ENCODE results near the gene HPN.
"Not testable (repeated sequence)": the region's sequence is repeated elsewhere in the genome, so short reads cannot be mapped to it uniquely, and the experiment has no call there.

The HPN gene

GRCh38 chr19:35041548-35042055 lies at the start of gene HPN:
Gene HPN (plus strand): TSS chr19:35041721. CDS start chr19:35042507, 786 bp downstream.
- no peak for DNase-seq (ENCODE audit: low read depth in 2 of 2)

- not testable (repeated sequence) for DNase-seq (ENCODE audit: low read depth in 2 of 2)
Observed at GRCh38 chr19:34992582-34992981, 48.9 kb upstream of the HPN start.

GRCh38 chr19:34994286-34994642 lies 47.3 kb upstream of the HPN start:
- no peak for DNase-seq (ENCODE audit: low read depth in 2 of 2)

GRCh38 chr19:34994643-34995541 lies 46.6 kb upstream of the HPN start:
- no peak for DNase-seq (ENCODE audit: low read depth in 2 of 2)

- no peak for DNase-seq (ENCODE audit: low read depth in 2 of 2)
Observed at GRCh38 chr19:34995551-34995950, 46.0 kb upstream of the HPN start.

- no peak for DNase-seq (ENCODE audit: low read depth in 2 of 2)
Observed at GRCh38 chr19:34997071-34997617, 44.4 kb upstream of the HPN start.

GRCh38 chr19:34998224-34998623 lies 43.3 kb upstream of the HPN start:
- DNase-seq (ENCODE audit: low read depth in 2 of 2), result not testable (repeated sequence)

- DNase-seq (ENCODE audit: low read depth in 2 of 2), result no peak
Observed at GRCh38 chr19:34998777-34999497, 42.6 kb upstream of the HPN start.

- DNase-seq (ENCODE audit: low read depth in 2 of 2), result peak; percentile 78 to 79
Observed at GRCh38 chr19:34999498-35000337, 41.8 kb upstream of the HPN start, which contains the start of gene GRAMD1A. Gene GRAMD1A (plus strand): TSS chr19:35000323. CDS start chr19:35000479, 156 bp downstream.

- no peak for DNase-seq (ENCODE audit: low read depth in 2 of 2)
Observed at GRCh38 chr19:35000338-35000646, 41.2 kb upstream of the HPN start.

- DNase-seq (ENCODE audit: low read depth in 2 of 2), result no peak
Observed at GRCh38 chr19:35000647-35001501, 40.6 kb upstream of the HPN start.

- no peak for DNase-seq (ENCODE audit: low read depth in 2 of 2)
Observed at GRCh38 chr19:35002037-35002535, 39.4 kb upstream of the HPN start.

- DNase-seq (ENCODE audit: low read depth in 2 of 2), result no peak
Observed at GRCh38 chr19:35004517-35005255, 36.8 kb upstream of the HPN start.

GRCh38 chr19:35005256-35005977 lies 36.1 kb upstream of the HPN start:
- DNase-seq (ENCODE audit: low read depth in 2 of 2), result no peak

GRCh38 chr19:35006007-35006341 lies 35.5 kb upstream of the HPN start:
- not testable (repeated sequence) for DNase-seq (ENCODE audit: low read depth in 2 of 2)

- no peak for DNase-seq (ENCODE audit: low read depth in 2 of 2)
Observed at GRCh38 chr19:35006342-35006998, 35.1 kb upstream of the HPN start.

- DNase-seq (ENCODE audit: low read depth in 2 of 2), result no peak
Observed at GRCh38 chr19:35006999-35007365, 34.5 kb upstream of the HPN start.

- DNase-seq (ENCODE audit: low read depth in 2 of 2), result not testable (repeated sequence)
Observed at GRCh38 chr19:35007427-35007826, 34.1 kb upstream of the HPN start.

- DNase-seq (ENCODE audit: low read depth in 2 of 2), result no peak
Observed at GRCh38 chr19:35008891-35009341, 32.6 kb upstream of the HPN start.
